ENCODE results near the gene GATA3.
"Not testable (repeated sequence)": the region's sequence is repeated elsewhere in the genome, so short reads cannot be mapped to it uniquely, and the experiment has no call there.

The GATA3 gene

GRCh38 chr10:8054494-8055407 lies at the start of gene GATA3:
Gene GATA3, plus strand, starts transcription at chr10:8054688. Its CDS starts 968 bp downstream, at chr10:8055656.
- DNase-seq (ENCODE audit: low read depth), result peak; percentile 79

GRCh38 chr10:8006274-8006999 lies 48.1 kb upstream of the GATA3 start:
- DNase-seq (ENCODE audit: low read depth), result no peak

- no peak for DNase-seq (ENCODE audit: low read depth)
These were observed 45.5 kb upstream of the GATA3 start for GRCh38 chr10:8009031-8009430.

- no peak for DNase-seq (ENCODE audit: low read depth)
These were observed 41.5 kb upstream of the GATA3 start for GRCh38 chr10:8013006-8013405.

GRCh38 chr10:8013619-8014018 lies 40.9 kb upstream of the GATA3 start:
- DNase-seq (ENCODE audit: low read depth), result no peak

GRCh38 chr10:8014649-8015048 lies 39.8 kb upstream of the GATA3 start:
- DNase-seq (ENCODE audit: low read depth), result no peak

- DNase-seq (ENCODE audit: low read depth), result no peak
These were observed 37.2 kb upstream of the GATA3 start for GRCh38 chr10:8017277-8017676.

GRCh38 chr10:8023321-8023720 lies 31.2 kb upstream of the GATA3 start:
- no peak for DNase-seq (ENCODE audit: low read depth)

GRCh38 chr10:8023851-8024250 lies 30.6 kb upstream of the GATA3 start:
- no peak for DNase-seq (ENCODE audit: low read depth)

- no peak for DNase-seq (ENCODE audit: low read depth)
These were observed 27.9 kb upstream of the GATA3 start for GRCh38 chr10:8026349-8027259.

GRCh38 chr10:8031211-8031610 lies 23.3 kb upstream of the GATA3 start:
- not testable (repeated sequence) for DNase-seq (ENCODE audit: low read depth)

GRCh38 chr10:8032558-8032957 lies 21.9 kb upstream of the GATA3 start:
- no peak for DNase-seq (ENCODE audit: low read depth)

- no peak for DNase-seq (ENCODE audit: low read depth)
These were observed 20.5 kb upstream of the GATA3 start for GRCh38 chr10:8033812-8034465.

GRCh38 chr10:8034466-8035005 lies 20.0 kb upstream of the GATA3 start:
- no peak for DNase-seq (ENCODE audit: low read depth)

- DNase-seq (ENCODE audit: low read depth), result no peak
These were observed 19.4 kb upstream of the GATA3 start for GRCh38 chr10:8035006-8035640.

GRCh38 chr10:8035641-8036470 lies 18.6 kb upstream of the GATA3 start:
- DNase-seq (ENCODE audit: low read depth), result no peak

- no peak for DNase-seq (ENCODE audit: low read depth)
These were observed 17.8 kb upstream of the GATA3 start for GRCh38 chr10:8036506-8037198.

GRCh38 chr10:8037199-8037801 lies 17.2 kb upstream of the GATA3 start:
- no peak for DNase-seq (ENCODE audit: low read depth)

Data from T-helper 22 cell (primary cell).